ENCODE measurements around the gene PALD1.

DNA sequence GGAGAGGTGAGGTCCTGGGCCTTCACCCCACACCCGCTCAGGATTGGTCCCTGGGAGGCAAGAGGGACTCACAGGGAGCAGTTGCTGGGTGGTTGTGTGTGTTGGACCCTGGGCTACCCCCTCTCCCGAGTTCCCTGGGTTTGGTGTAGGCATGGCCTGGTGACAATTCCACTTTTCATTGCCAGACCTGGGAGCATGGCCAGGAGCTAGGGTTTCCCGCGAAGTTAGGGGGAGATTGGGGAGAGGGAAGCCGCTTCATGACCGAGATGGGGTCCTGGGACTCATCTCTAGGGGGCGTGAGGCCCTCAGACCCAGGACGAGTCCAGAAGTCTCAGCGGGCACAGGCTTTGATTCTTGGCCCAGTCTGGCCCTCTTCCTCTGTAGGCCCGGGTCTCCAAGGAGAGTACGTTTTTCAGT lies 606 bp downstream of the PALD1 start:
- TF ChIP-seq EP300 (IDR thresholded peaks at IDR 0.05) (no peak), POLR2A (IDR thresholded peaks at IDR 0.05) (no peak)
- TF ChIP-seq, protein P1, sequence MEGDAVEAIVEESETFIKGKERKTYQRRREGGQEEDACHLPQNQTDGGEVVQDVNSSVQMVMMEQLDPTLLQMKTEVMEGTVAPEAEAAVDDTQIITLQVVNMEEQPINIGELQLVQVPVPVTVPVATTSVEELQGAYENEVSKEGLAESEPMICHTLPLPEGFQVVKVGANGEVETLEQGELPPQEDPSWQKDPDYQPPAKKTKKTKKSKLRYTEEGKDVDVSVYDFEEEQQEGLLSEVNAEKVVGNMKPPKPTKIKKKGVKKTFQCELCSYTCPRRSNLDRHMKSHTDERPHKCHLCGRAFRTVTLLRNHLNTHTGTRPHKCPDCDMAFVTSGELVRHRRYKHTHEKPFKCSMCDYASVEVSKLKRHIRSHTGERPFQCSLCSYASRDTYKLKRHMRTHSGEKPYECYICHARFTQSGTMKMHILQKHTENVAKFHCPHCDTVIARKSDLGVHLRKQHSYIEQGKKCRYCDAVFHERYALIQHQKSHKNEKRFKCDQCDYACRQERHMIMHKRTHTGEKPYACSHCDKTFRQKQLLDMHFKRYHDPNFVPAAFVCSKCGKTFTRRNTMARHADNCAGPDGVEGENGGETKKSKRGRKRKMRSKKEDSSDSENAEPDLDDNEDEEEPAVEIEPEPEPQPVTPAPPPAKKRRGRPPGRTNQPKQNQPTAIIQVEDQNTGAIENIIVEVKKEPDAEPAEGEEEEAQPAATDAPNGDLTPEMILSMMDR (IDR thresholded peaks at IDR 0.05) = no peak

Data from tibial nerve (tissue), 4 donors.